Measurements from ENCODE around the gene PARVA.
"Not testable (repeated sequence)": the region's sequence is repeated elsewhere in the genome, so short reads cannot be mapped to it uniquely, and the experiment has no call there.

PARVA gene, protein sequence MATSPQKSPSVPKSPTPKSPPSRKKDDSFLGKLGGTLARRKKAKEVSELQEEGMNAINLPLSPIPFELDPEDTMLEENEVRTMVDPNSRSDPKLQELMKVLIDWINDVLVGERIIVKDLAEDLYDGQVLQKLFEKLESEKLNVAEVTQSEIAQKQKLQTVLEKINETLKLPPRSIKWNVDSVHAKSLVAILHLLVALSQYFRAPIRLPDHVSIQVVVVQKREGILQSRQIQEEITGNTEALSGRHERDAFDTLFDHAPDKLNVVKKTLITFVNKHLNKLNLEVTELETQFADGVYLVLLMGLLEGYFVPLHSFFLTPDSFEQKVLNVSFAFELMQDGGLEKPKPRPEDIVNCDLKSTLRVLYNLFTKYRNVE

DNA sequence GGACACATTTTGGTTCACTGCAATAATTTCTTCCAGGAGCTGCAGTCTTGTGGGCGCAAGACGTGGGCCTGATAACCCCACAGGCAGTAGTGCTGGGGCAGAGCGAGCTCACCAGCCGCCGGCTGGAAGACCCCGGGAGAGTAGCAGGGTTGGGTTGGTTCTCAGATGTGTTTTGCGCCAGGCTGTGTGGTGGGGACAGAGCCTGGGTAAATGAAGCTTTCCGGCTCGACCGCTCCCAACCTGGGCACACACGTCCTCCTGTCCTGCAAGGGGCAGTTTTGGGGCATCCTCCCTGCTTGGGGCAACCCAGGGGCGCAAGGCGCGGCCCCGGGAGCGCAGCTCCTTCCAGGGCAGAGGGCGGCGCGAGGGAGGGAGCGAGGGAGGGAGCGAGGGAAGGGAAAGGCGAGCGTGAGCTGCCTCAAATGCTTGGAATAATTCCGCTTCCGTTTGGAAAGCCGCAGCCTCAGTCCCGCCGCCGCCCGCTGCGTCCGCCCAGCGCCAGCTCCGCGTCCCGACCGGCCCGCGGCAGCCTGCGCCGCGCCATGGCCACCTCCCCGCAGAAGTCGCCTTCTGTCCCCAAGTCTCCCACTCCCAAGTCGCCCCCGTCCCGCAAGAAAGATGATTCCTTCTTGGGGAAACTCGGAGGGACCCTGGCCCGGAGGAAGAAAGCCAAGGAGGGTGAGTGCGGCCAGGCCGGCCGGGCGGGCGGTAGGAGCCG lies at the start of gene PARVA:
PARVA (plus strand) TSS at position 466 of the 718 bp plus-strand sequence; CDS start at position 543, 77 bp downstream.
- peak; percentile 89 for DNase-seq

DNA sequence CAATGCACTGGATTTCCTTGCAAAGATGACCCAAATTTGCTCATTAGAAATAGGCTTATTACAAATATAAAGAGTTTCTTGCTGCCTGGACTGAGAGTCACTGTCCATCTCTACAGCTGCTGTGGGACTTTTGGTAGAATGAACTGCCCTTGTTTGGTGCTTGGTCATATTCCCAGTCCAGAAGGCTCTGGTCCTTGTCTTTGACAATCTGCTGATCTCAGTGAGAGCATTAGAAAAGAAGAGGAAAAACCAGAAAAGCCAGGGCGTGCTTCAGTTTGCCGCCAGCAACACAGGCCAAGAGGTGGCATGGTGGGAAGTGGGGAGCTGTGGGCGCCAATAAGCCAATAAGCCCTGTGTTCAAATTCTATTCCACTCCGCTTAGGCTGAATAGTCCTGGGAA lies 48.2 kb upstream of the PARVA start:
- DNase-seq: no peak

DNA sequence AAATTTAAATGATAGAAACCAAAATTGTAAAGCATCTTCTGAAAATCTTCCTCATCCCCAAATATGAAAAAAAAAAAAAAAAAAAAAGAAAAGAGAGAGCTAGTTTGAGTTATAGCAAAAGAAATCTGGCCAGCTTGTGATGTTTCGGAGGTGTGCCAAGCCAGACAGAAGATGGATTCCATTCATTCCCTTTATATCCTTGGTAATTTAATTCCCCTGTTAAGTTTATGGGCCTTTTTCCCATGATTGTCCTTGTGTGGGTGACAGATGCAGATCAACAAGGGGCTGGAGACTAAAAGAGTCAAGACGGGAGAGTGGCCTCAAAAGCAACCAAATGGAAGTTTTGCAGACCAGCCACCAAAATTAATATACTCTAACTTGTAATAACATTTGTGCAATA lies 47.6 kb upstream of the PARVA start:
- peak; percentile 18 for DNase-seq

DNA sequence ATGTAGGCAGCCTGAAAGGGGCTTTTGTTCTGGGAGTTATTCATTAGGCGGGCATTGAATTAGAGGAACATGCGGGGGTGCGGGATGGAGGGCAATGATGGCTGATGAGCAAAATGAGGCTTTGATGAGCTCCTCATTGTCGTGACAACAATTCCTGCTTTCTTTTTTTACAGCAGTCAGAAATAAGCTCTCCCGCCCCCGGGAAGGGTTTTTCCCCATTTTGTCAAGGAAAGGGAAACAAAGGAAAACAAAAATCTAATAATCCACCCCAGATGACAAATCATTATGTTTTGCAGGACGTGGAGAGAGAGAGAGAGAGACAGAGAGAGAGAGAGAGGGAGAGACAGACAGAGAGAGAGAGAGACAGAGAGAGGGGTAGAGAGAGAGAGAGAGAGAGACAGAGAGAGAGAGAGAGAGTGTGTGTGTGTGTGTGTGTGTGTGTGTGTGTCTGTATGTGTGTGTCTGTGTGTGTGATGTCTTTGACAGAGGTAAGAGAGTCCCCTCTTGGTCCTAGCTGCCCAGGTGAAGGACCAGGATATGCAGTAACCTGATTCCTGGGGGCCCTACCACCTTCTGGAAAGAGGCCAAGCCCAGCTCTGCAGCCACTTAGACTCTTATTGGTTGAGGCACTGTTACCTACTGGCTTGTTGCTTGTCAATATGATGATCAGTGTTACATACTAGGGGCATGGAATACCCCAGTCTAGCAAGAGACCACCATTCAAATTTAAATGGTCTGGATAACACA lies 46.7 kb upstream of the PARVA start:
- no peak for DNase-seq

DNA sequence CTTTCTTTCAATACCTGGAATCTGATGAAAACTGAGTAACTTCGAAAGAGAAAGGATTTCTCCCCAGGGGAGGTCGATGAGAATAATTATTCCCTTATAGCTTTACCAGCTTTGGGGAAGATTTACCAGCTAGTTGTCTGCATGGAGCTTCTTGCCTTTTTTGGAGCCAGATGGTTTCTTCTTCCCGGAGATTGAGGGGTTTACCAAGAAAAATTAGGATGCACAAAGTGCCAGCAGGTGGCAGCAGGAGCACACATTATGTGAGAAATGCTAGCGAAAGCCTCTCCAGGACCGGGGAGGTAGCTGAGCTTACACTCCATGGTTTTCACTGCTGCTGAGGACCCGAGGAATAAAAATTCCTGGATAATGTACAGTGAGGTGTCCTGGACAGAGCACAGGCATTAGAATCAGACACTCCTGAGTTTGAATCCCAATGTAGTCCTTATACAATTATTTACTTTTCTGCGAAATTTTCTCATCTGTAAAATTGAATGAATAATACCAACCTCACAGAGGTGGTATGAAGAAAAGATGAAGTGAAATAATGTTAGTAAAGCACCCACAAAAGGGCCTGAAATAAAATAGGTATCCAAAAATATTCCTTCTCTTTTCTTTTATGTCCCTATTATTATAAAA lies 46.0 kb upstream of the PARVA start:
- DNase-seq: peak; percentile 90

DNA sequence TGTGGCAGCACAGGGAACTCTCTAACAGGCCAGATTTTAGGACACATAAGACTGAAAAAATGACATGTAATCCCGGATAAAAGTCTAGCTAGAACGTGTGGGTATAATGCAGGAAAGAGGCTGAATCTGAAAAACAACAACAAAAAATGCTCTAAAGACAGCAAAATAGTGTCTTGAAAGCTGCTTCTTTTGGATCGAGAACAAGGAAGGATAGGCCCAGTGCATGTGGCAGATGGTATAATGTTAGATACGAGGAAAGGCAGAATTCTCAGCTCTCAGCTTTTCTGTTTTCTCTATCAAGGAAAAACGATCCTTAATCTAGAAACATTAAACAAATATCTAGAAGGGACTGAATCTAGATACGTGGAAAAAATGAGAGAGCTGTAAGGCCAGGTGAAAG lies 33.8 kb upstream of the PARVA start:
- no peak for DNase-seq

DNA sequence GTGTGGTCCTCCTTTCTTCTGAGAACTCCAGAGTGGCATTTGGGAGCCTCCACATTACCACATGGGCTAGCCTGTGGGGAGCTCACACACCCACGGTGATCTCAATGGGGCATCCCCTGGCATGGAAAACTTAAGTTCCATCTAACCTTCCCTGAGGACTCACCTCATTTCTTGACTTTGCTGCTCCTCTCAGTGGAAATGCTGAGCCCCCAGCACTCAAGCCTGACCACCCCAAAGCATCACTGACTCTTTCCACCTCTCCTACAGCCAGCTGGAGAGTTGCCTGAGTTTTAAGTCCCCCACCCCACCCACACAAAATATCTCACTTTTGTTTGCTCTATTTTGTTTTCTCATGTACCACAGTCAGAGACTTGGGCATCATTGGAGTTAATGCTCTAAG lies 23.8 kb upstream of the PARVA start:
- no peak for DNase-seq

DNA sequence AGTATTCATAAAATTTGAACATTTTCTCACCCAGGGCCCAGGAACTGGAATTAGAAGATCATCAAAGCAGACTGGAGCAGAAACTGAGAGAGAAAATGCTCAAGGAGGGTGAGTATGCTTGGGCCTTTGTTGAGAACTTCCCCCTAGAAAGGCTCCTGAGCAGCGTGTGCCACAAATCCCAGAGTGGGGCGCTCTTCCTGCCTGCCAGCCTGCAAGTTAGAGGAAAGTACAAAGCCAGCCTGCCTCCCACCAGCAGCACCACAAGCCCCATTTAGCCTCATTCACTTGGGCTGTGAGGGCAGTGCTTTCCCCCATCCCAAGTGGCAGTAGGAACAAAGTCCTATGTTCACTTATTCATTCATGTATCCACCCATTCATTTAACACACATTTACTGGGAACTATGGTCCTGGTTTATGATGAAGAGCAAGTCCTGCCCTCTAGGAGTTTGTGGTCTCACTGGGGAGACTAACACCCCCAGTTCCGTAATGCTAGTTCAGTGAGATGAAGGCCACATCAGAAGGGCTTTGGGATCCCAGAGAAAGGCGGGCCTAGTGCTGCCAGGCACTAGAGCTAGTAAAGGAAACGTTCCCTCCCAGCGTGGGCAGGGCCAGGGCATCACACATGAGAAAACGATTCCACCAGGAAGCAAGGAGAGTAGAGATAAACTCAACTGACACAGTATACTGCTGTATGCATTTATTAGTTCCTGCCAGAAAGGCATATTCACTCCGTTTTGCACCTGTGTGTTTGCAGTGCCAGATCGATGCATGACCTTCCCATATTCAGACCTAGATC lies 22.4 kb upstream of the PARVA start:
- DNase-seq: no peak

DNA sequence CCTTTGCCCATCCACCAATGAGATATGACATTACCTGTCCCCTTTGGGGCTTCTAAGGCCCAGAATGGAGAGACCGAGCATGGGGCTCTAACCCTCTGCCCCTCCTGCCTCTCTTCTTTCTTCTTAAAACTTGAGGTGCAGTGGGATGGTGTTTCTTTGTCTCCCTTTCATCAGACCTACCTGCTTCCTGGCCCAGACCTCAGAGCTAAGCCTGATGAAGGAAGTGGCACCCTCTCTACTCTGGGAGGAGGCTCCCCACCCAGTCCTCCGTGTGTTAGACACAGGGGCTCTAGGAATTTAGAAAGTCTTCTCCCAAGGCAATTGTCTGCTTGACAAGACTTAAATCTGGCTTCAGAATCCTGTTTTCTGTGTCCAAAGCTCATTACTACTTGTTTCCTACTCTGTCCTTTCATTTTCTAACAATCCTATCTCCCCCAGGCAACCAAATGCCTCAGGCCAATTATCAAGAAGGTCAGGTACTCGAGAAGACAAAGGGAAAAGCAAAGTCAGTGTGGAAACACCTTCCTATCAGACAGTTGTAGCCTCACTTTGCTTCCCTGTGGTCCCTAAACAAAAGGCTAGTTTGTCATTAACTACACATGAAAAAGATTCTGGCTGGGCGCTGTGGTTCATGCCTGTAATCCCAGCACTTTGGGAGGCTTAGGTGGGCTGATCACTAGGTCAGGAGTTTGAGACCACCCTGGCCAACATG lies 20.3 kb upstream of the PARVA start:
- DNase-seq: no peak

DNA sequence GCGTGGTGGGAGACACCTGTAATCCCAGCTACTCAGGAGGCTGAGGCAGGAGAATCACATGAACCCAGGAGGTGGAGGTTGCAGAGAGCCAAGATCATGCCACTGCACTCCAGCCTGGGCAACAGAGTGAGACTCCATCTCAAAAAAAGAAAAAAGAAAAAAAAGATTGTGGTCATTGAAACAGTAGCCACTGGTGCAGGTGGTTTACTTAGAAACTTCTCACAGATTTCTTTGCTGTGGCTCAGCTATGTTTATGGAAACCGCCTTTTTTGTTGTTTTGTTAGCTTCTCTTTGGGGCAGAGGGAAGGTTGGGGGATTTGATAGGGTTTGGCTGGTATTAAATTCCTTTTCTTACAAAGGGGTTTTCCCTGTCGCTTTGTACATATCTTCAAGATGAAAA lies 19.7 kb upstream of the PARVA start:
- not testable (repeated sequence) for DNase-seq

DNA sequence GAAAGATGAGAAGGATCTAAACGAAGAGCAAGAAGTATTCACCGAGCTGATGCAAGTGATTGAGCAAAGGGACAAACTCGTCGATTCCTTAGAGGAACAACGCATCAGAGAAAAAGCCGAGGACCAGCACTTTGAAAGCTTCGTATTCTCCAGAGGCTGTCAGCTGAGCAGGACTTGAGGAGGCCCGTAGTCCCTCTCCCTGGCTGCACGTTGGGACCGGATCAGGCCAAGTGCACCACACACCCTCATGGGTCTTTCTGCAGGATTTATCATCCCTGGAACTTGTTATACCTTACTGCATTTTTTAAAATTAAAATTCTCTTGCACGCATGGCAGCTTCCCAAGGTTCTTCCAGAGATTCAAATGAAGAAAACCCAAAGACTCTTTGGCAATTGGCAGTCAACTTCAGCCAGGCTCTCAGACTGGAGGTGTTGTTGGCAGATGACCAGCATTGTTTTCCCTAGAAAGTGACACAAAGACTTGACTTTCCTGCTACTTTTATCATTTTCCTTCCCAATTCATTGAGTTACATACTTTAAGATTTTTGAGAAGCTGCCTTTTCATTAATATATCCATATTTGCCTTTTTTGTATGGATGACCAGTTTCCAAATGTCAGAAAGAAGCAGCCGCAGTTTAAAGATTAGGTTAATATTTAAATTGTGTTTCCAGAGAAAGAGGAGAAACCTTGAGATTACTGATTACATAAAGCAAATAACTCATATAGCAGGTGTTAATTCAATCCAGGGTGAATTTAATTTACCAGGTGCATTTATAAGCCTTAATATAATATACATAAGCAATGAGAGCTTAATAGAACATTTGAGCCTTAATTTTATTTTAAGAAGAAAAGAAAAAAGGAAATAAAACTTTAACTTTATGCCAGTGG lies 18.8 kb upstream of the PARVA start:
- DNase-seq: no peak

DNA sequence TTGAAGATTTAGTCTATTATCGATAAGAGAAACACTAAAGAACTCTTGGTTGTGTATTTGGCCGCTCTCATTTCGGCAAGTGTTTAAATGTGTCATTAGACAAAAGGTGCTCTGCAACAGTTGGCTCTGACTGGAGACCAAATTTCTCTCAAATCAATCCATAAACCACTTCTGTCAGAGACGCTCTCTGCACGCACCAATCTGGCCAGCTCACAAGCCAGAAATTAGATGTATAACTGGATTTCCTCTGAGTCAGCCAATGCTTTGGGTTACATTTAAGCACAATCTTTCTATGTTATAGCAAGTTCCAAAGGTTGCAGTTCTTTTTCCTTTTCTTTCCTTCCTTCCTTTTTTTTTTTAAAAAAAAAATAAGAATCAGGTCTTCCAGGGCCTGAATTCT lies 17.6 kb upstream of the PARVA start:
- DNase-seq: peak; percentile 79

DNA sequence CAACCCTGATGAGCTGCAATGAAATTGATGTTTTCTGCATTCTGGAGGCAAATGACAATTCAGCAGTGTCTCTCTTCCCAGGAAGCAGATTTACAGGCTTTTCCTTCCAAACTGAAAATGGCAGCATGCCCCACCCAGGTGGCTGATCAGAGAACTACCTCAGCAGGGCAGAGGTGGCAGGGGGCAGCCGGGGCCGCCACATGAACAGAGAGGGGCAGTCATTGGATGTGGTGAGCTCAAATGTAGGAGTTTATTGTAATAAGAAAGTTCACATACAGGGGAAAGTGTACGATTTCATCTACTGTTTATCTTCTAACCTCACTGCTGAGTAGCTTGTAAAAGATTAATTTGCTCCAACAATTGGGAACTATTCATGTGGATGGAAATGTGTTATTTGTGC lies 15.7 kb upstream of the PARVA start:
- no peak for DNase-seq

DNA sequence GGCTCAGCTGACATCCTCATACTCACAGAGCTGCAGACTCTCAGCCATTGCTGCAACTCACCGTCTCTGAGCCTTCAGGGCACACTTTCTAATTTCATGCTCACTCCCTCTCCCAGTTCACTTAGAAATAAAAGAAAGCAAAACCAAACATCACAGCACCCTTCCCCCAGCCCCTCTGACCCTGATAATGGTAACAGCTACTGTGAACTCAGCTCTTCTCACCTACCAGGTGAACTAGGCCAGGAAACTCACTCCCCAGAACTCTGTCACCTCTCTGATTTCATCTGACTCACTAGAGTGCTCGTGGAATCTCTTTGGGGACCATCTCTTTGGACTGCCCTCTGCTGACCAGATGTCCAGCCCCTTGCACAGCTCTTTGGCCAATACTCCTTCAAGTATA lies 14.5 kb upstream of the PARVA start:
- DNase-seq: no peak

DNA sequence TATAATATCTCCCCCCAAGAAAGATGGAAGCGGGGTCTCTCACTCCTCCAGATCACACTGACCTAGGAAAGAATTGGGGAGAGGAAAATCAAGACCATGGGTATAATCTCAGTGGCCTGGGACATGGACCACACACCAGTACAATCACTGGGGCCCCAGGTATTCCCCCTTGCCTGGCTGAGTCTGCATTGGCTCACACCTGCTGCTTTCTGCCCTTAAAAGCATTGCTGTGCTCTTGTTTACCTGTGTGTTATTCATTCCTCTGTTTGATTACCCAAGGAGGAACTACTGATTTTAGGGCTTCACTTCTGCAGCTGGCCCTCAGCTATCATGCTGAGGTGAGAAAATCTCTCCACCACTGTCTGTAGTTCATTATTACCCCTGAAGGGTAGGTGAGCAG lies 14.0 kb upstream of the PARVA start:
- DNase-seq: no peak

DNA sequence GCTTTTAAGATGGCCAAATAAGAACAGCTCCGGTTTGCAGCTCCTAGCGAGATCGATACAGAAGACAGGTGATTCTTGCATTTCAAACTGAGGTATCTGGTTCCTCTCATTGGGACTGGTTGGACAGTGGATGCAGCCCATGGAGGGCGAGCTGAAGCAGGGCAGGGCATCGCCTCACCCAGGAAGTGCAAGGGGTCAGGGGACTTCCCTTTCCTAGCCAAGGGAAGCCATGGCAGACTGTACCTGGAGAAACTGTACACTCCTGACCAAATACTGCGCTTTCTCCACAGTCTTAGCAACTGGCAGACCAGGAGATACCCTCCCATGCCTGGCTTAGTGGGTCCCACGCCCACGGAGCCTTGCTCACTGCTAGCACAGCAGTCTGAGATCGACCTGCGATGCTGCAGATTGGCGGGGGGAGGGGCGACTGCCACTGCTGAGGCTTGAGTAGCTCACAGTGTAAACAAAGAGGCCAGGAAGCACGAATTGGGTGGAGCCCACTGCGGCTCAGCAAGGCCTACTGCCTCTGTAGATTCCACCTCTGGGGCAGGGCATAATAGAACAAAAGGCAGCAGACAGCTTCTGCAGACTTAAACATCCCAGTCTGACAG lies 11.3 kb upstream of the PARVA start:
- peak; percentile 47 for DNase-seq

DNA sequence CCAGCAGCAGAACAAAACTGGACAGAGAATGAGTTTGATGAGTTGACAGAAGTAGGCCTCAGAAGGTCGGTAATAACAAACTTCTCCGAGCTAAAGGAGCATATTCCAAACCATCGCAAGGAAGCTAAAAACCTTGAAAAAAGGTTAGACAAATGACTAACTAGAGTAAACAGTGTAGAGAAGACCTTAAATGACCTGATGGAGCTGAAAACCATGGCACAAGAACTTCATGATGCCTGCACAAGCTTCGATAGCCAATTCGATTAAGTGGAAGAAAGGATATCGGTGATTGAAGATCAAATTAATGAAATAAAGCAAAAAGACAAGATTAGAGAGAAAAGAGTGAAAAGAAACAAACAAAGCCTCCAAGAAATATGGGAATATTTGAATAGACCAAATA lies 10.3 kb upstream of the PARVA start:
- DNase-seq: not testable (repeated sequence)

DNA sequence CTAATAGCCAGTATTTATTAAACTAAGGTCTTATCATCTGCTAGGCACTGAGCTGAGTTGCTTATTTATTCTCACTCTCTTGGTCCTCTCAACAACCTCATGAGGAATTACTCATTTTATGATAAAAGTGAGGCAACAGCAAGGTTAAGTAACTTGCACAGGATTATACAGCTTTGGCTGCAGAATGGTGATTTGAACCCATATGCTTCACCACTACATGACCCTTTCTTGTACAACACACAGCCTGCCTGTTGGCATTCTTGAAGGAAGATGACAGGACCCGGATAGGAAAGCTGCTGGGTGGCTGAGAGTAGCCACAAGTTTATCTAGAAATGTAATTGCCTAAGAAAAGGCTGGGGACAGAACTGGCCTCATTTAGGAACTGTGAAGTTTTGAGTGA lies 5.3 kb upstream of the PARVA start:
- DNase-seq: no peak

DNA sequence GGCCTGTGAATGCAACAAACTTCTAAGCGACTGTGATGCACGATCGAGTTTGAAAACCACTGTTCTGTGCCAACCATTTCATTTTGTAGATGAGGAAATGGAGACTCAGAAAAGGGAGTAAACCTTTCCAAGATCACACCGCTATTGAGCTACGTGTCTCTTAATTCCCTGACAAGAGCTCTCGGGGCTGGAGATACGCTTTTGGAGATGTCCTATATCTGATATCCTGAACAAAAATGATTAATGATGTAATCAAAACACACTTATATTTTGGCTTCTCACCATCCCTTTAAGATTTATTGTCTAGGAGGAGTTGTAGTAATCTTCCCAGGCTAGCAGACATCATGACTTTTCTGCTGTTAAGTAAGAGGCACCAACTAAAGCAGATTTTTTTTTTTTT lies 1.7 kb upstream of the PARVA start:
- peak; percentile 21 for DNase-seq

Measured in fibroblast of upper back skin (primary cell).